A673 (cell line): ENCODE results near the gene AP1S3. TPM values are rescaled to one million over a fixed set of nuclear protein-coding genes. Genes with fewer than 3 reads are reported as not detected.

Source experiments
- BruUV-seq: library from RNA; stranded (reverse); fragments of 400-500 nt; replicated peaks from 2 replicates; lab custom pipeline; 2021; lab: Mats Ljungman, UMichigan
- CTCF ChIA-PET: fragments of 300-600 bp; sonication (Branson Sonifier 250); formaldehyde crosslinking; loops from one replicate; lab custom pipeline; 2022; ENCODE audit warnings: antibody characterized with exemption; lab: Charles Lee
- POLR2A ChIA-PET: fragments of 300-600 bp; sonication (Branson Sonifier 250); formaldehyde crosslinking; loops from one replicate; lab custom pipeline; 2022; ENCODE audit warnings: antibody characterized with exemption; ENCODE audit not compliant: low non-redundant PET; lab: Charles Lee
- DNase-seq: peaks from one replicate; pipeline ENCODE4 v3.0.0-alpha.2; 2015; ENCODE audit warnings: low spot score
- H3K27ac ChIP-seq: fragments of 200-600 bp; sonication (generic); 2 replicates; pipeline ENCODE4 v1.5.1; 2016; ENCODE audit warnings: mixed run types, low read depth, mild to moderate bottlenecking, mixed read lengths, antibody characterized with exemption, low read length; ENCODE audit not compliant: poor library complexity, severe bottlenecking
- H3K27me3 ChIP-seq: fragments of 200-600 bp; sonication (generic); replicated peaks from 2 replicates; pipeline ENCODE4 v1.6.1; 2017; ENCODE audit warnings: mixed run types, low read depth, mild to moderate bottlenecking, mixed read lengths, antibody characterized with exemption, low read length; ENCODE audit not compliant: insufficient read depth, poor library complexity
- H3K36me3 ChIP-seq: fragments of 200-600 bp; sonication (generic); 2 replicates; pipeline ENCODE4 v1.6.1; 2016; ENCODE audit warnings: mixed run types, mild to moderate bottlenecking, mixed read lengths, antibody characterized with exemption, low read length; ENCODE audit not compliant: insufficient read depth, poor library complexity, severe bottlenecking
- H3K4me1 ChIP-seq: fragments of 200-600 bp; sonication (generic); 2 replicates; pipeline ENCODE4 v1.6.1; 2017; ENCODE audit warnings: mixed run types, mild to moderate bottlenecking, mixed read lengths, antibody characterized with exemption, low read length; ENCODE audit not compliant: insufficient read depth, poor library complexity, severe bottlenecking
- H3K4me3 ChIP-seq: fragments of 200-600 bp; sonication (generic); 2 replicates; pipeline ENCODE4 v1.5.1; 2016; ENCODE audit warnings: low read depth, mixed run types, mild to moderate bottlenecking, mixed read lengths, low read length; ENCODE audit not compliant: poor library complexity, severe bottlenecking
- H3K9me3 ChIP-seq: fragments of 200-600 bp; sonication (generic); 2 replicates; pipeline ENCODE4 v1.6.1; 2016; ENCODE audit warnings: mixed run types, low read depth, mild to moderate bottlenecking, mixed read lengths, antibody characterized with exemption, low read length; ENCODE audit not compliant: poor library complexity, severe bottlenecking
- EZH2 ChIP-seq: fragments of 200-600 bp; sonication (generic); IDR thresholded peaks from 2 replicates; pipeline ENCODE4 v1.6.1; 2017; ENCODE audit warnings: borderline replicate concordance, low read depth, mild to moderate bottlenecking, mixed read lengths, antibody characterized with exemption, low read length; ENCODE audit not compliant: poor library complexity, severe bottlenecking
- intact Hi-C: fragments of 100-400 bp; cut with micrococcal nuclease; formaldehyde crosslinking; loops from one replicate; pipeline ENCODE4 v1.10.0; 2022; ENCODE audit not compliant: unreplicated experiment
- total RNA-seq: library from RNA; stranded (reverse); gene quantifications from 2 replicates; pipeline ENCODE4 v1.2.3, GENCODE V29; 2021
- TF ChIP-seq, protein P1 (sequence below): fragments of 300-800, 200-600 bp; sonication (generic); conservative IDR thresholded peaks from 2 replicates; pipeline ENCODE4 v1.5.1; 2017; ENCODE audit warnings: low read depth, mild to moderate bottlenecking, antibody characterized with exemption, low read length, moderate library complexity, mixed read lengths

Gene AP1S3
- total RNA-seq, 1 experiment from 2014 or later = 23.0 TPM

GRCh38 chr2:223712642-223713041 lies 124.7 kb downstream of the AP1S3 start:
- H3K9me3 ChIP-seq = peaks cover 6% of the 10 kb centered on the region
- intact Hi-C loops = no loop called here
- BruUV-seq = no TSS peak
- ChIA-PET POLR2A (no interaction called here), CTCF (no interaction called here)
- no peak for TF ChIP-seq EZH2
- TF ChIP-seq, protein P1, sequence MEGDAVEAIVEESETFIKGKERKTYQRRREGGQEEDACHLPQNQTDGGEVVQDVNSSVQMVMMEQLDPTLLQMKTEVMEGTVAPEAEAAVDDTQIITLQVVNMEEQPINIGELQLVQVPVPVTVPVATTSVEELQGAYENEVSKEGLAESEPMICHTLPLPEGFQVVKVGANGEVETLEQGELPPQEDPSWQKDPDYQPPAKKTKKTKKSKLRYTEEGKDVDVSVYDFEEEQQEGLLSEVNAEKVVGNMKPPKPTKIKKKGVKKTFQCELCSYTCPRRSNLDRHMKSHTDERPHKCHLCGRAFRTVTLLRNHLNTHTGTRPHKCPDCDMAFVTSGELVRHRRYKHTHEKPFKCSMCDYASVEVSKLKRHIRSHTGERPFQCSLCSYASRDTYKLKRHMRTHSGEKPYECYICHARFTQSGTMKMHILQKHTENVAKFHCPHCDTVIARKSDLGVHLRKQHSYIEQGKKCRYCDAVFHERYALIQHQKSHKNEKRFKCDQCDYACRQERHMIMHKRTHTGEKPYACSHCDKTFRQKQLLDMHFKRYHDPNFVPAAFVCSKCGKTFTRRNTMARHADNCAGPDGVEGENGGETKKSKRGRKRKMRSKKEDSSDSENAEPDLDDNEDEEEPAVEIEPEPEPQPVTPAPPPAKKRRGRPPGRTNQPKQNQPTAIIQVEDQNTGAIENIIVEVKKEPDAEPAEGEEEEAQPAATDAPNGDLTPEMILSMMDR = no peak
- H3K27ac ChIP-seq = no peak overlapping the region
- H3K36me3 ChIP-seq = peaks cover 86% of the 10 kb centered on the region
- H3K4me3 ChIP-seq = no peak overlapping the region
- H3K4me1 ChIP-seq = peaks cover 40% of the 10 kb centered on the region
- H3K27me3 ChIP-seq = no peaks in the 10 kb centered on the region
- DNase-seq = no peak

GRCh38 chr2:223711596-223712326 lies 125.6 kb downstream of the AP1S3 start:
- BruUV-seq = no TSS peak
- H3K36me3 ChIP-seq = peaks cover 85% of the 10 kb centered on the region
- no peaks in the 10 kb centered on the region for H3K27me3 ChIP-seq
- POLR2A ChIA-PET = interaction anchor here (0.8 kb wide), 1 partner anchor 10 kb away, joined by 4 read pairs; no protein-coding TSS in a partner anchor
- intact Hi-C loops = no loop called here
- no peak overlapping the region for H3K27ac ChIP-seq
- H3K4me3 ChIP-seq = no peak overlapping the region
- H3K9me3 ChIP-seq = peaks cover 5% of the 10 kb centered on the region
- no peak for DNase-seq
- H3K4me1 ChIP-seq = peaks cover 40% of the 10 kb centered on the region
- CTCF ChIA-PET = no interaction called here
- TF ChIP-seq, protein P1 = no peak
- no peak for TF ChIP-seq EZH2

Other genes starting within 250 kb of the AP1S3 start
- gene SCG2, start 235.2 kb downstream of the AP1S3 start, total RNA-seq = 26.2 and 27.0 TPM in 2 replicates
- gene WDFY1, start 107.8 kb upstream of the AP1S3 start, total RNA-seq = 72.6 and 88.7 TPM in 2 replicates
- gene MRPL44, start 119.9 kb upstream of the AP1S3 start, total RNA-seq = 38.3 and 39.1 TPM in 2 replicates
- gene SERPINE2, start 201.7 kb upstream of the AP1S3 start, total RNA-seq = 331 and 380 TPM in 2 replicates